Activated CD4-positive, alpha-beta T cell treated with anti-CD3 and anti-CD28 coated beads, Interleukin-2, amount 50 U/mL, for 48 hours (primary cell): ENCODE results near the gene RIC1.
"Not testable (repeated sequence)": the region's sequence is repeated elsewhere in the genome, so short reads cannot be mapped to it uniquely, and the experiment has no call there.

ENCODE experiments used
- DNase-seq, 2 experiments: peaks; one replicate each; pipeline ENCODE4 v3.0.0-alpha.2; 2020

The RIC1 gene, protein sequence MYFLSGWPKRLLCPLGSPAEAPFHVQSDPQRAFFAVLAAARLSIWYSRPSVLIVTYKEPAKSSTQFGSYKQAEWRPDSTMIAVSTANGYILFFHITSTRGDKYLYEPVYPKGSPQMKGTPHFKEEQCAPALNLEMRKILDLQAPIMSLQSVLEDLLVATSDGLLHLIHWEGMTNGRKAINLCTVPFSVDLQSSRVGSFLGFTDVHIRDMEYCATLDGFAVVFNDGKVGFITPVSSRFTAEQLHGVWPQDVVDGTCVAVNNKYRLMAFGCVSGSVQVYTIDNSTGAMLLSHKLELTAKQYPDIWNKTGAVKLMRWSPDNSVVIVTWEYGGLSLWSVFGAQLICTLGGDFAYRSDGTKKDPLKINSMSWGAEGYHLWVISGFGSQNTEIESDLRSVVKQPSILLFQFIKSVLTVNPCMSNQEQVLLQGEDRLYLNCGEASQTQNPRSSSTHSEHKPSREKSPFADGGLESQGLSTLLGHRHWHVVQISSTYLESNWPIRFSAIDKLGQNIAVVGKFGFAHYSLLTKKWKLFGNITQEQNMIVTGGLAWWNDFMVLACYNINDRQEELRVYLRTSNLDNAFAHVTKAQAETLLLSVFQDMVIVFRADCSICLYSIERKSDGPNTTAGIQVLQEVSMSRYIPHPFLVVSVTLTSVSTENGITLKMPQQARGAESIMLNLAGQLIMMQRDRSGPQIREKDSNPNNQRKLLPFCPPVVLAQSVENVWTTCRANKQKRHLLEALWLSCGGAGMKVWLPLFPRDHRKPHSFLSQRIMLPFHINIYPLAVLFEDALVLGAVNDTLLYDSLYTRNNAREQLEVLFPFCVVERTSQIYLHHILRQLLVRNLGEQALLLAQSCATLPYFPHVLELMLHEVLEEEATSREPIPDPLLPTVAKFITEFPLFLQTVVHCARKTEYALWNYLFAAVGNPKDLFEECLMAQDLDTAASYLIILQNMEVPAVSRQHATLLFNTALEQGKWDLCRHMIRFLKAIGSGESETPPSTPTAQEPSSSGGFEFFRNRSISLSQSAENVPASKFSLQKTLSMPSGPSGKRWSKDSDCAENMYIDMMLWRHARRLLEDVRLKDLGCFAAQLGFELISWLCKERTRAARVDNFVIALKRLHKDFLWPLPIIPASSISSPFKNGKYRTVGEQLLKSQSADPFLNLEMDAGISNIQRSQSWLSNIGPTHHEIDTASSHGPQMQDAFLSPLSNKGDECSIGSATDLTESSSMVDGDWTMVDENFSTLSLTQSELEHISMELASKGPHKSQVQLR (N-terminal part only)

DNA sequence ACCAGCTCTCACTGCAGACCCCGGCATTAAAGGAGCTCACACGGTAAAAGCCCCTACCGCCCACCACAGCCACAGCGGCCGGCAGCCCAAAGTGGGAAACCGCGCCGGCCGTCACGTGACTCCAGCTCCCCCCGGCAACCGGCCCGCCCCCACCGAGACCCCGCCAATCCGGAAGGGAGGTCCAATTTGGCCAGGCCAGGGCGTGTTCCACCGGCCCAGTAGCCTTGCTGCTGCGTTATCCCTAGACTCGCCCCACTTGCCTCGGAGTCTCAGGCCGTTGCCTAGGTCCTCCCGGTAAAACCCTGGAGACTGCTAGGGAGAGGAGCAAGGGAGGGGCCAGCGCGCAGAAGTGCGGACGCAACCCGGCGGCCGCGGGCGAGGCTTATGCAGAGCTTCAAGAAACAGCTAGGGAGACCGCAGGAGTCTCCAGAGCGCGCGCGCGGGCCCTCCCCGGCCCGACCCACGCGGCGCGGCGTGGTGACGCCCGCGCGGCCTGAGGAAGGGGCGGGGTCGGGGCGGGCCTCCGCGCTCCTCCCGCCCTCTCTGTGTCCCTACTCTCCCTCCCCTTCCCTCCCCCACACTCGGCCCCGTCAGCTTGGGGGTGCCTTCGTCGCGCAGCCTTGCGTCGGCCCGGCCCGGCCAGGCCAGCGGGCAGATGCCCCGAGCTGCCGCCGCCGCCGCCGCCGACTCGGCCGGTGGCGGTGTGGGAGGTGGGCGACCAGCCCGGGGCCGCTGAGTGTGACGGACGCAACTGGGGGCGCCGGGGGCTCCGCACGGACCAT is at the start of gene RIC1:
RIC1 (plus strand) TSS at position 578 of the 782 bp plus-strand sequence; CDS start at position 781, 203 bp downstream.
- peak; percentile 90 to 92 for DNase-seq

GRCh38 chr9:5579881-5580280 is 49.0 kb upstream of the RIC1 start:
- DNase-seq = no peak

- DNase-seq = no peak
These were observed 48.3 kb upstream of the RIC1 start for GRCh38 chr9:5580650-5581049.

- not testable (repeated sequence) for DNase-seq
These were observed 47.2 kb upstream of the RIC1 start for GRCh38 chr9:5581706-5582105.

- peak; percentile 29 to 45 for DNase-seq
These were observed 46.1 kb upstream of the RIC1 start for GRCh38 chr9:5582835-5583195.

DNA sequence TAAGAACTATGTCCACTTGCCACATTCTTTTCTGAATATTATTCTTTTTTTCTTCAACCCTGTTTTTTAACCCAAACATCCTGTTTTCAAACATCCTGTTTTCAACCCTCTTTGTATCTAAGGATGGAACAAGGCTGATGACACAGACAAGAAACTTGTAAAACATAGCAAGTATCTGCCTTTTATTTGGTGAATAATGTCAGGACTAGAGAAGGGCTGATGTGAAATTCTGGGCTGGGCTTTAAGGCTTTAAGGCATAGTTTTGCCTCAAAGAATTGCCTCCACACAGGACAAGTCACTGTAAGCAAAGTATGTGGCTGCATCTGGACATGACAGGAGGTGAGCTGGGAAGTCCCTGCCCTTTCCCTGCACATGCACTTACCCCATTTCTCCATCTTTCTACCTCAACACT is 42.5 kb upstream of the RIC1 start:
- DNase-seq = peak; percentile 22 to 44

DNA sequence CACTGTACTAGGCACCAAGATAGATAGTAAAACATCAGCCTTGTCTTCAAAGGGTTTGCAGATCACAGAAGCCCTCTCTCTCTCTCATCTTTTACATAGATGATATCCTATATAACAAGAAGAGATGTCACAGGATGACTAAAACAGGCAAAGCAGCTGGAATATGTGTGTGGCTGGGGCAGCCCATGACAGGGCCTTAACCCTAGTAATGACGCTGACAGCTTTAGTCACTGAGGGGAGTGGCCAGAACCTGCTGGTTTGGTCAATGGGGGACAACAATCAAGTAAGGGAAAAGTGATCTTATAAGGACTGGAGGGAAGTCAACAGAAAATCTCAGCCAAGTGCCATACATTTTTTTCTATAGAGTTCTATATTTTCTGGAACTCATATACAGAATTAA is 41.9 kb upstream of the RIC1 start:
- DNase-seq = peak; percentile 58 to 72

- no peak for DNase-seq
These were observed 36.7 kb upstream of the RIC1 start for GRCh38 chr9:5592231-5592630.

GRCh38 chr9:5592904-5593303 is 36.0 kb upstream of the RIC1 start:
- DNase-seq = no peak

GRCh38 chr9:5593904-5594303 is 35.0 kb upstream of the RIC1 start:
- DNase-seq = no peak

DNA sequence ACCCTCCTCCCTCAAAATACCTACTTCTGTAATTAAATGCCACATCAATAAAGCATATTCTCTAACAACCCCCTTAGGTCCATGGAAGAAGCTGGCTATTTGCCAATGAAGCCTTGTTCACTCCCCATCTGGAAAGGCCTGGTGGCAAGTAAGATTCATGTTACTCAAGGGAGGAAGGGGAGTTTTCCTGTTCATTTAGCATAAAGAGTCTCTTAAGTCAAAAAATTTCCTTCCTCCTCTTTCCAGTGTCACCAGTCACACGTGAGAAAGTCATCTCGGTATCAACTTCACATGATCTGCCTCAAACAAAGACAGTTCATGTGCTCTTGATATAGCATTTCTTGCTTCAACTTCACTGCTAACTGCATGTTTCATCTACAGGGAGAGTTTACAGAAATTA is 32.7 kb upstream of the RIC1 start:
- DNase-seq = no peak

- DNase-seq = no peak
These were observed 20.3 kb upstream of the RIC1 start for GRCh38 chr9:5608298-5609225.

DNA sequence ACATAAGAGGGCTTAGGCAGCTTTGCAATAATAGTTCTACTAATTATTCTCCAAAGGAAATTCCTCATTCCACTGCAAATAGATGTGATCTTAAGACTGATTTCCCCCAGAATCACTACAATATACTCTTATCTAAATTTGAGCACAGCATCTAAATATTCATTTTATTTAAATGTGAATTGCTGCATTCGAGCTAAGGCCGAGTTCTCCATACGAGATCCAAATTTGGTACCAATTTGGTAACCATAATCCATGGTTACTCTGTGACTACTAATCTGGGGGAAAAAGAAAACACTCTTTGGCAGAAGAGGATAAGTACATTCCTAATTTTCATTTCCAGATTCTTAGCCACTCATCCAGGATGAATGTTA is 19.7 kb upstream of the RIC1 start:
- DNase-seq = no peak

- DNase-seq = no peak
These were observed 18.4 kb upstream of the RIC1 start for GRCh38 chr9:5610491-5610890.

DNA sequence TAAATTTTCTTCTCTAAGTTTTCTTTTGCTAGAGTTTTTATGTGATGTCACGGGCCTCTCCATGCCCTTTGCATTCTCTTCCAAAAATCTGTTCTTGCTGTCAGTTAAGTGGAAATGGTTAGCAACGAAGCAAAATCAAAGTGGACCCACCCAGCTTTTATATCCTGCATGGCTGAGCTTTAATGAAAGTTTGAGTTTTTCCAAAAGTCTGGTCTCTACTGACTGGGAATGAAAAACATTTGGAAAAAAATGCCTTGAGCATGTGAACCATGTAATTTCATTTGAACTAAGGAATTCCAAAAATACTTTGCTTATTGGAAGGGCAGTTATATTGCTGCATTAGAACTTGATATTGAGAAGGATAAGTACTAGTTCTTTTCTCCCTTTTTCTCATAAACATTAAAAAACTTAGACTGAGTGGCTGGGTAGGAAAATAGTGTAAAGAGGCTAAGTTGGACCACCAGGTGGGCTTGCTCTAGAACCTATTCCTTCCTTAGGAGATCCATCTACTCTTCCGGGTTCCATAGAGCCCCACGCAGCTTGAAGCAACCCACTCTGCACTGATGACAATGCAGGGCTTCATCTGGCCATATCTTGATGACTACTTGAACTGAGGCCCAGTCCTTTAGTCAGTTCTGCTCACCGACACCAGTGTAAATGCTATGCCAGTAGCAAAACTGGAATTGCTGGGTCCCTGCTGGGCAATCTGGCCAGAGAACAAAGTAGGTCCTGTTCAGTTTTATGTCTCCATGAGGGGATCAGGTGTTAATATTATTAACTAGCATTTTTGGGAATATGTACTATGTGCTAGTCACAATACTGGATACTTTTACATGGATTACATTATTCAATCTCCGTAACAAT is 17.4 kb upstream of the RIC1 start:
- no peak for DNase-seq

DNA sequence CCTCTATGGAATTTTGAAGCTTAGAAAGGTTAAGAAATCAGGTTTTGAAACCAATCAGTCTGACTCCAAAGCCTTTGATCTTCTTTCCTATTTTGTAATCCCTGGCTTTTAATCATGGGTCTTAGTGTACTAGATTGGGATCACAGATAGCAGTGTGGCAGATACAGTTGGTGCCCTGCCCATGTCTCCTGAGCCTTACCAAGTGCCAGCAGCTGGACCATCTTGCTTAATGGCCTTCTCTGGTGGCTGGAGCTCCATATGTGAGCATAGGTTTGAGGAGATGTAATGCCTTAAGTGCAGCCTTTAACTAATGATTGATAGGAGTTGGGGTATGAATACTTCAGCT is 16.7 kb upstream of the RIC1 start:
- no peak for DNase-seq

GRCh38 chr9:5614192-5614591 is 14.7 kb upstream of the RIC1 start:
- DNase-seq = no peak

- DNase-seq = no peak
These were observed 13.9 kb upstream of the RIC1 start for GRCh38 chr9:5614985-5615384.

DNA sequence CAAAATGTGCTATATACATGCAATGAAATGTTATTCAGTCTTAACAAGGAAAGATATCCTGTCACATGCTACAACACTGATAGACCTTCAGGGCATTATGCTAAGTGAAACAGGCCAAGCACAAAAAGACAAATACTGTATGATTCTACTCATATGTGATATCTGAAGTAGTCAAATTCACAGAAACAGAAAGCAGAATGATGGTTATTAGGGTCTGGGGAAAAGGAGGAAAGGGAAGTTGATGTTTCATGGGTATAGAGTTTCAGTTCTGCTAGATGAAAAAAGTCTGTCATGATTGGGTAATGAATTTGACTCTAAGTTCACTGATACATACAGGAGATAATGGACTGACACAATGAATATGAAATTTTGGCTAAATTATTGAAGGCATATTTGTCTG is 11.2 kb upstream of the RIC1 start:
- DNase-seq = no peak

GRCh38 chr9:5620494-5620893 is 8.4 kb upstream of the RIC1 start:
- DNase-seq = no peak
